ENCODE data around the gene TAS2R41. TPM values are rescaled to one million over a fixed set of nuclear protein-coding genes. Genes with fewer than 3 reads are reported as not detected.

TAS2R41 gene, protein sequence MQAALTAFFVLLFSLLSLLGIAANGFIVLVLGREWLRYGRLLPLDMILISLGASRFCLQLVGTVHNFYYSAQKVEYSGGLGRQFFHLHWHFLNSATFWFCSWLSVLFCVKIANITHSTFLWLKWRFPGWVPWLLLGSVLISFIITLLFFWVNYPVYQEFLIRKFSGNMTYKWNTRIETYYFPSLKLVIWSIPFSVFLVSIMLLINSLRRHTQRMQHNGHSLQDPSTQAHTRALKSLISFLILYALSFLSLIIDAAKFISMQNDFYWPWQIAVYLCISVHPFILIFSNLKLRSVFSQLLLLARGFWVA
- total RNA-seq: 1 to 10 TPM in 2 of 5 donors, under 1 TPM in 3; 0.28 to 2.5 (median 0.93) TPM
- 0.92 TPM for total RNA-seq (2013)
- total RNA-seq: 0 to 0.93 (median 0.08) reads per million in 29 experiments

DNA sequence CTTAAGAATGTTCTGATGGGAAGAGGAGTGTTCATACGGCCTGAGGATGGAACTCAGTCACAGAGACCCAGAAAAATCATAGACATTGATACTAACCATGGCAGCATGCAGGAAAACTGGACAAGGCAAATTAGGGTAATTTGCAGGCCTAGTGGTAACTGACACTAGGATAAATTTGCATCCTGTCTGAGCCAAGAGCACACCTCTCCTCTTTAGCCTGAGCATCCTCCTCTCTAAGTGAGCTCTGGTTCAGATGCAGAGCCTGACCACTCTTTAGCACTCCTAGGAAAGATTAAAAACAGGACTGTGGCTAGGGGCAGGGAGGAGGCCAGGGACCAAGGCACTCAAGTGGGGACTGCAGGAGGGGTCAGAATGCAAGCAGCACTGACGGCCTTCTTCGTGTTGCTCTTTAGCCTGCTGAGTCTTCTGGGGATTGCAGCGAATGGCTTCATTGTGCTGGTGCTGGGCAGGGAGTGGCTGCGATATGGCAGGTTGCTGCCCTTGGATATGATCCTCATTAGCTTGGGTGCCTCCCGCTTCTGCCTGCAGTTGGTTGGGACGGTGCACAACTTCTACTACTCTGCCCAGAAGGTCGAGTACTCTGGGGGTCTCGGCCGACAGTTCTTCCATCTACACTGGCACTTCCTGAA, at the start of gene TAS2R41:
Gene TAS2R41, plus strand, starts transcription at position 373 of the 650 bp plus-strand sequence. Its CDS starts 0 bp downstream, at position 373.
- no peak within 1 kb of the TSS for H3K27ac Mint-ChIP-seq
- H3K36me3 ChIP-seq (ENCODE audit: control insufficient read depth in 2 of 2, extremely low read depth in 1 of 2, insufficient read depth in 1 of 2, low read length in 1 of 2): no peaks in the 10 kb centered on the region
- peaks cover 0 to 3% (median 0%) of the 10 kb centered on the region in 3 donors for H3K9me3 Mint-ChIP-seq
- POLR2A ChIA-PET: no interaction called here
- H3K4me1 ChIP-seq (ENCODE audit: control insufficient read depth in 1 of 2, extremely low read depth in 1 of 2, insufficient read depth in 2 of 2, low read length in 2 of 2): peaks cover 0 to 6% of the 10 kb centered on the region in 2 experiments
- whole genome bisulfite sequencing (ENCODE audit: insufficient coverage): 76% methylated on average over 9 of the region's 10 CpGs
- no peak within 1 kb of the TSS for H3K4me3 Mint-ChIP-seq
- H3K36me3 Mint-ChIP-seq: no peaks in the 10 kb centered on the region
- peaks cover 20 to 53% (median 24%) of the 10 kb centered on the region in 3 donors for H3K4me1 Mint-ChIP-seq
- no peaks in the 10 kb centered on the region for H3K9me3 ChIP-seq
- no peak within 1 kb of the TSS for H3K27ac ChIP-seq (ENCODE audit: low read length)
- no peaks in the 10 kb centered on the region for H3K27me3 ChIP-seq (replicated peaks in 1 of 2; ENCODE audit: control insufficient read depth in 2 of 2, extremely low read depth in 1 of 2, insufficient read depth in 2 of 2, low read length in 1 of 2)
- no peaks in the 10 kb centered on the region for H3K27me3 Mint-ChIP-seq
- DNase-seq (no peak), ATAC-seq (replicated peaks in 1 of 4) (no peak)
- CTCF ChIA-PET: no interaction called here
- H3K4me3 ChIP-seq (ENCODE audit: control insufficient read depth in 1 of 2, extremely low read depth in 1 of 2, low read length in 1 of 2): no peak within 1 kb of the TSS

DNA sequence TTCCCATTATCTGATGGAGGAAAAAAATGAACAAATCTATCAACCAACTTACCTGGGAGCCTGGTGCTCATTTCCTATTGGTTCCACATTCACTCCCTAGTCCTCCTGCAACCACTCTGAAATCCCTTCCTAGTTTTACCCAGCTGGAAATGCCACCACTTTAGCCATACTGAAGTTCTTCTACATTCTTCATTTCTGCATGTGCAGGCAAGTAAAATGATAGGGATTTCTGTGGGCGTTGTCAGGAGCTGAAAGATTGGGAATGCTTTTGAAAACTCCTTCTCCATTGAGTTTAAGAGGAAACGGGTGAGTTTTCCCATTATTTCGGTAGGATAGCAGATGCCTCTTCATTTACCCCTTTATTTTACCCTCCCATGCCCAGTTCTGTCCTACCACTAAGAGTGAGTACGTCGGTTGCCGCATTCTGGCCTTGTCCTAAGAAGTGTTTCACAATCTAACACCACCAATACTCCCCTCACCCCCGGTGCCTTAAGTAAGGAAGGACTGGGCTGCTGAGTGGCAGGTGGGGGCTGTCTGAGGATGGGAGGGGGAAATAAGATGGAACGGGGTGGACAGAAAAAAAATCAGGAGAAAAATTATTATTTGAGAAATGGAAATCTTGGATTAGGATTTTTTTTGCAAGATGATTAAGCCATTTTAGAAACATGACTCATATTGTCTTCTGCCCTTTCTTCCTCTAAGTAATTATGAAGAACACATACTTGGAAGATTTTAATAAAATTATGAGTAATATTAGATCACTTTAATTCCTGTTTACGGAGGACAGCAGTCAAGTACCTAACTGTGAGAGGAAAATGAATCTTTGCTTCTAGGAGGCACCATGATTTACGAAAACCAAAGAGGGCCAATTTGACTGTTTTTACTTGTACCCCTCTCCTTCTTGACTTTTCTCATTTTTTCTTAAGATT, 47.6 kb upstream of the TAS2R41 start:
- Histone ChIP-seq H3K36me3 (ENCODE audit: control insufficient read depth in 2 of 2, extremely low read depth in 1 of 2, insufficient read depth in 1 of 2, low read length in 1 of 2) (no peaks in the 10 kb centered on the region), H3K4me3 (ENCODE audit: control insufficient read depth in 1 of 2, extremely low read depth in 1 of 2, low read length in 1 of 2) (no peak overlapping the region), H3K27ac (ENCODE audit: low read length) (no peak overlapping the region), H3K4me1 (ENCODE audit: control insufficient read depth in 1 of 2, extremely low read depth in 1 of 2, insufficient read depth in 2 of 2, low read length in 2 of 2) (no peaks in the 10 kb centered on the region), H3K27me3 (replicated peaks in 1 of 2; ENCODE audit: control insufficient read depth in 2 of 2, extremely low read depth in 1 of 2, insufficient read depth in 2 of 2, low read length in 1 of 2) (peaks cover 0 to 2% of the 10 kb centered on the region in 2 experiments), H3K9me3 (no peaks in the 10 kb centered on the region)
- Mint-ChIP-seq H3K36me3 (peaks cover 12% of the 10 kb centered on the region), H3K4me3 (no peak overlapping the region), H3K9me3 (no peaks in the 10 kb centered on the region), H3K4me1 (peaks cover 5 to 12% (median 9%) of the 10 kb centered on the region in 3 donors), H3K27me3 (no peaks in the 10 kb centered on the region), H3K27ac (no peak overlapping the region)
- CTCF ChIA-PET: no interaction called here
- no peak for ATAC-seq (replicated peaks in 1 of 4)
- no peak for DNase-seq
- 80% methylated on average over 1 of the region's 10 CpGs for WGBS (ENCODE audit: insufficient coverage)
- POLR2A ChIA-PET: no interaction called here

DNA sequence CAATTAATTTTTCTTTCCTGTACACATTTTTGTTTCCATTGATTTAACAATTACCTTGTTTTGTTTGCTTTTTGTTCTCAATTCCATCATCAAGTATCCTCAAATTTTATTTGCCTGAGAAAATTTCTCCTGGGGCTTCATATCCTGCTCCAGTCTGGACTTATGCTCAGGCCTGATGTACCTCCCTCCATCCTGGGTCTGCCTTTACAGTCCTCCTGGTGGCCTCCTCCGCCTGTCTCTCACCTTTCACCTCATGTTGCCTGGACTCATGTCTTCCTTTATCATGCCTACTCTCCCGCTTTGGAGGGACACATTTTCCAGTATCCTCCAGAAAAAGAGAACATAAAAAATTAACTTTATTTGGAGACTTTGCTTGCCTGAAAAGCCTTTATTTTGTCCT, 46.6 kb upstream of the TAS2R41 start:
- H3K9me3 Mint-ChIP-seq: no peaks in the 10 kb centered on the region
- ATAC-seq (replicated peaks in 1 of 4) (no peak), DNase-seq (no peak)
- Histone ChIP-seq H3K27ac (ENCODE audit: low read length) (no peak overlapping the region), H3K27me3 (replicated peaks in 1 of 2; ENCODE audit: control insufficient read depth in 2 of 2, extremely low read depth in 1 of 2, insufficient read depth in 2 of 2, low read length in 1 of 2) (peaks cover 0 to 2% of the 10 kb centered on the region in 2 experiments), H3K36me3 (ENCODE audit: control insufficient read depth in 2 of 2, extremely low read depth in 1 of 2, insufficient read depth in 1 of 2, low read length in 1 of 2) (no peaks in the 10 kb centered on the region), H3K9me3 (no peaks in the 10 kb centered on the region), H3K4me3 (ENCODE audit: control insufficient read depth in 1 of 2, extremely low read depth in 1 of 2, low read length in 1 of 2) (no peak overlapping the region), H3K4me1 (ENCODE audit: control insufficient read depth in 1 of 2, extremely low read depth in 1 of 2, insufficient read depth in 2 of 2, low read length in 2 of 2) (no peaks in the 10 kb centered on the region)
- peaks cover 16% of the 10 kb centered on the region for H3K36me3 Mint-ChIP-seq
- no peak overlapping the region for H3K27ac Mint-ChIP-seq
- H3K4me1 Mint-ChIP-seq: peaks cover 8 to 13% (median 9%) of the 10 kb centered on the region in 3 donors
- no peak overlapping the region for H3K4me3 Mint-ChIP-seq
- no CpG with 5 or more reads among the region's 2 CpGs for WGBS (ENCODE audit: insufficient coverage)
- CTCF ChIA-PET: no interaction called here
- POLR2A ChIA-PET: no interaction called here
- H3K27me3 Mint-ChIP-seq: no peaks in the 10 kb centered on the region

DNA sequence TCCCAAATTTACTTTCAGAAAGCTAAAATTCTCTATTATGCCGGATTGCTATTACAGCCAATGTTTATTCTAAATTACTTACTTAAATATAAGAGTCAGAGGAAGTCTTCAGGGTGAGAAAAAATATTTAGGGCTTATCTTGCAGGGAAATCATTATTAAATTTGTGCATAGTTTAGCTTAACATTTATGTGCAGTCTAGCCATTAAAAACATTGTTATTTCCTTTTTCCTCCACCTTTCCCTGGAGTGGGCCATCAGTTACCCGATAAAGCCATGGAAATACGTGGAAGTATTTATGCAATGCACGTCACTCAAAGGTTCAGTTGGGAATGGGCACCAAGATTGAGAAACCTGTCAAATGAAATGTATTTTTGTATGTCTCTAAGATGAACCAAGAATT, 43.9 kb upstream of the TAS2R41 start:
- Histone ChIP-seq H3K27ac (ENCODE audit: low read length) (no peak overlapping the region), H3K4me1 (ENCODE audit: control insufficient read depth in 1 of 2, extremely low read depth in 1 of 2, insufficient read depth in 2 of 2, low read length in 2 of 2) (peaks cover 0 to 5% of the 10 kb centered on the region in 2 experiments), H3K4me3 (ENCODE audit: control insufficient read depth in 1 of 2, extremely low read depth in 1 of 2, low read length in 1 of 2) (no peak overlapping the region), H3K27me3 (replicated peaks in 1 of 2; ENCODE audit: control insufficient read depth in 2 of 2, extremely low read depth in 1 of 2, insufficient read depth in 2 of 2, low read length in 1 of 2) (peaks cover 0 to 2% of the 10 kb centered on the region in 2 experiments), H3K9me3 (no peaks in the 10 kb centered on the region), H3K36me3 (ENCODE audit: control insufficient read depth in 2 of 2, extremely low read depth in 1 of 2, insufficient read depth in 1 of 2, low read length in 1 of 2) (no peaks in the 10 kb centered on the region)
- H3K27me3 Mint-ChIP-seq: no peaks in the 10 kb centered on the region
- no peaks in the 10 kb centered on the region for H3K9me3 Mint-ChIP-seq
- H3K27ac Mint-ChIP-seq: no peak overlapping the region
- no CpG with 5 or more reads among the region's 4 CpGs for WGBS (ENCODE audit: insufficient coverage)
- CTCF ChIA-PET: no interaction called here
- no peak for DNase-seq
- no peak for ATAC-seq (replicated peaks in 1 of 4)
- POLR2A ChIA-PET: no interaction called here
- H3K4me3 Mint-ChIP-seq: no peak overlapping the region
- peaks cover 22 to 33% (median 25%) of the 10 kb centered on the region in 3 donors for H3K4me1 Mint-ChIP-seq
- peaks cover 15% of the 10 kb centered on the region for H3K36me3 Mint-ChIP-seq

DNA sequence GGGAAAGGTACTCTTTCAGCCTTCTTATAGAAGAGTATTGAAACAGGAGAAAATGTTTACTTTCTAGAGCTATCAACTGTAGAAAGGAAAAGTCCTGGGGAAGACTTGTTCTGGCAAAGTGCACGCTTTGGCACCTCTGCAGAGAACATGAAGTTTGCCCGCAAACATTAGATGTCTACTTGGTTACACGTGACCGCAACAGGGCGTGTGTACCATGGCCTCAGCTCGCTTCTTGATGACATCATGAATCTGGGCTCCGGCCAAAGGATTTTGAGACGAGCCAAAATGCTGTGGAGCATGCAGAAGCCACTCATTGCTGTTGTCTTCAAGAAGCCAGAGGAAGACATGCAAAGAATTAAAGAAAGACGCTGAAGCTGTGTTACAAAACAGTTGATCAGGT, 43.0 kb upstream of the TAS2R41 start:
- no peak for DNase-seq
- 92% methylated on average over 9 of the region's 9 CpGs for WGBS (ENCODE audit: insufficient coverage)
- Mint-ChIP-seq H3K27ac (no peak overlapping the region), H3K4me3 (no peak overlapping the region), H3K27me3 (no peaks in the 10 kb centered on the region), H3K4me1 (peaks cover 23 to 35% (median 27%) of the 10 kb centered on the region in 3 donors), H3K36me3 (peaks cover 19% of the 10 kb centered on the region), H3K9me3 (no peaks in the 10 kb centered on the region)
- ChIA-PET POLR2A (no interaction called here), CTCF (no interaction called here)
- no peak overlapping the region for H3K27ac ChIP-seq (ENCODE audit: low read length)
- H3K4me1 ChIP-seq (ENCODE audit: control insufficient read depth in 1 of 2, extremely low read depth in 1 of 2, insufficient read depth in 2 of 2, low read length in 2 of 2): peaks cover 0 to 5% of the 10 kb centered on the region in 2 experiments
- no peak overlapping the region for H3K4me3 ChIP-seq (ENCODE audit: control insufficient read depth in 1 of 2, extremely low read depth in 1 of 2, low read length in 1 of 2)
- H3K27me3 ChIP-seq (replicated peaks in 1 of 2; ENCODE audit: control insufficient read depth in 2 of 2, extremely low read depth in 1 of 2, insufficient read depth in 2 of 2, low read length in 1 of 2): peaks cover 0 to 2% of the 10 kb centered on the region in 2 experiments
- H3K36me3 ChIP-seq (ENCODE audit: control insufficient read depth in 2 of 2, extremely low read depth in 1 of 2, insufficient read depth in 1 of 2, low read length in 1 of 2): no peaks in the 10 kb centered on the region
- H3K9me3 ChIP-seq: no peaks in the 10 kb centered on the region
- ATAC-seq (replicated peaks in 1 of 4): no peak

DNA sequence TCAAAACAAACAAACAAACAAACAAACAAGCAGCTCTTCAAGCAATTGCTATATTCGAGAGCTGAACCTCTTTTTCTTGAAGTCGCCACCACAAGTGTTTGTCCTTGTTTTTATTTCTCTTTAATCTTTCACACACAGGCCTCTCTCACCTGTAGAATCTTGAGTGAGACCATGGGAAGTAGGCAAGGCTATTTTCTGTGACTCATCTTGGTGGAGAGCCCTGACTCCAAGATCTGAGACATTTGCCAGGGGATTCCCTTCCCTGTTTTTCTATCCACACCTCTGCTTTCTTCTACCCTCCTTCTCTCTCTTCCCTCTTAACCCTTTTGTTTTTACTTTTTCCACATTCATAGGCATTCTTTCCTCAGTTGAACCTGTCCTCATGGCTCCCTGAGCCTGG, 42.4 kb upstream of the TAS2R41 start:
- no peak overlapping the region for H3K27ac Mint-ChIP-seq
- H3K27me3 ChIP-seq (replicated peaks in 1 of 2; ENCODE audit: control insufficient read depth in 2 of 2, extremely low read depth in 1 of 2, insufficient read depth in 2 of 2, low read length in 1 of 2): peaks cover 0 to 2% of the 10 kb centered on the region in 2 experiments
- DNase-seq (no peak), ATAC-seq (replicated peaks in 1 of 4) (no peak)
- H3K9me3 ChIP-seq: no peaks in the 10 kb centered on the region
- no peak overlapping the region for H3K27ac ChIP-seq (ENCODE audit: low read length)
- no peaks in the 10 kb centered on the region for H3K36me3 ChIP-seq (ENCODE audit: control insufficient read depth in 2 of 2, extremely low read depth in 1 of 2, insufficient read depth in 1 of 2, low read length in 1 of 2)
- POLR2A ChIA-PET: no interaction called here
- H3K4me1 ChIP-seq (ENCODE audit: control insufficient read depth in 1 of 2, extremely low read depth in 1 of 2, insufficient read depth in 2 of 2, low read length in 2 of 2): peaks cover 0 to 5% of the 10 kb centered on the region in 2 experiments
- CTCF ChIA-PET: interaction anchor here in 1 of 2 donors (0.6 kb wide), 1 partner anchor 48 kb away, joined by 3 read pairs; no protein-coding TSS in a partner anchor
- H3K4me3 ChIP-seq (ENCODE audit: control insufficient read depth in 1 of 2, extremely low read depth in 1 of 2, low read length in 1 of 2): no peak overlapping the region
- no peaks in the 10 kb centered on the region for H3K27me3 Mint-ChIP-seq
- no CpG with 5 or more reads among the region's 2 CpGs for WGBS (ENCODE audit: insufficient coverage)
- peaks cover 24 to 35% (median 30%) of the 10 kb centered on the region in 3 donors for H3K4me1 Mint-ChIP-seq
- H3K4me3 Mint-ChIP-seq: no peak overlapping the region
- H3K36me3 Mint-ChIP-seq: peaks cover 21% of the 10 kb centered on the region
- H3K9me3 Mint-ChIP-seq: no peaks in the 10 kb centered on the region
